GM23248 (cell line): ENCODE measurements around the gene MAN1B1.

Experiments used
- EZH2 ChIP-seq: fragments of 200-600 bp; sonication (generic); IDR thresholded peaks from 2 replicates; pipeline ENCODE4 v1.6.1; 2018; ENCODE audit warnings: antibody characterized with exemption, mild to moderate bottlenecking; ENCODE audit not compliant: insufficient read depth, poor library complexity, severe bottlenecking
- EZH2phosphoT487 ChIP-seq: fragments of 200-600 bp; sonication (generic); IDR thresholded peaks from 2 replicates; pipeline ENCODE4 v1.6.1; 2018; ENCODE audit warnings: antibody characterized with exemption, moderate library complexity, mild to moderate bottlenecking, low read depth; ENCODE audit not compliant: insufficient read depth

DNA sequence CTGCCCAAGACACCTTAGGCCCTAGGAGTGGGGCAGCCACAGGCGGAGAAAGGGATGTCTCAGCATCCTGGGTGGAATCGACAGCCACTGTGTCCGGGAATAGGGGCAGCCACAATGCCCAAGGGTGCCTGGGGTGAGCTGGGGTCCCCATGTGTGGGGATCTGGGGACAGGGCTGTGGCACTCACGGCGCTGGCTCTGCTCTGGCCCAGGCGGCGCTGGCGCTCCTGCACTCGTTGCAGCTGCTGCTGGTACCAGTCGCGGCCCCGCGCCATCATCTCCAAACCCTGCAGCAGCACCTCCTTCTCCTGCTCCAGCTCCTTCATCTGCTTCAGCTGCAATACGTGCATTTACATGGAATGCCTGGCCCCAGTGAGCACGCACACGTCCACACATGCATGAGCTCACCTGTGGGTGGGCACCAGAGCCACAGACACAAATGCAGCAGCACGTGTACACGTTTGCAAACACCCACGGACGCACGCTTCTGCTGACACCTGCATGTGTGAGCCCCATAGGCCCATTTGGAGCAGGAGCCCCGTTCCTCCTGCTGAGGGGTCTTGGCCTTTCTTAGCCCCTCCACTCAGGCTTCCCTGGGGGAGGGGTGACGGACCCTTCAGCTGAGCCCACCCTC is 21.3 kb upstream of the MAN1B1 start:
- TF ChIP-seq EZH2 (no peak), EZH2phosphoT487 (no peak)
